Measurements from ENCODE around the gene TBC1D26.
"Not testable (repeated sequence)": the region's sequence is repeated elsewhere in the genome, so short reads cannot be mapped to it uniquely, and the experiment has no call there.

Gene TBC1D26

DNA sequence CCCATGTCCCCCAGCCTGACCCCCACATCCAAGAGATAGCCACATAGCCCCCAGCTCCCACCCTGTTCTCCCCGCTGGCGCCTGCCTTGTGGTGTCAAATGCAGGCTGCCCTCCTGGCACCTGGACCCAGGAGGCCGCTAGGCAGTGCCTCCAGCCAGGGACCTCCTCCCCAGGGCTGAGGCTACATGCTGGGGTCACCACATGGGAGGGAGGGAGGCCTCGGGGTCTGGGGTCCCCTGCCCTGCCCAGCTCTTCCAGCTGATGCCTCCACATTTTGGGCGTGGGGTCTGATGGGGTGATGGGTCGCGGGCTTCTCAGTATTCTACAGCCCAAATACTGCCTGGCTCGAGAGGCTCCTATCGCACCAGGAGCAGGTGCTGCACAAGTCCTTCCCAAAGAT, 9.5 kb downstream of the TBC1D26 start:
- Histone ChIP-seq H3K4me1 (ENCODE audit: insufficient read depth, insufficient read length) (no peaks in the 10 kb centered on the region), H3K27me3 (ENCODE audit: insufficient read depth, insufficient read length) (no peaks in the 10 kb centered on the region), H3K9ac (ENCODE audit: insufficient read length, low read depth) (no peak overlapping the region), H3K36me3 (ENCODE audit: insufficient read depth, insufficient read length, low read length) (no peaks in the 10 kb centered on the region), H3K4me3 (ENCODE audit: insufficient read length, low read depth) (no peak overlapping the region), H3K9me3 (ENCODE audit: insufficient read depth, low read length) (0 out of 2 replicates have a peak, but pooled peaks cover 2% of the 10 kb centered on the region)
- no peak for TF ChIP-seq YY1 (IDR thresholded peaks at IDR 0.05; ENCODE audit: insufficient read depth, insufficient read length)
- TF ChIP-seq SUZ12 (IDR thresholded peaks at IDR 0.05; ENCODE audit: extremely low read depth, insufficient read depth, insufficient read length) = no peak
- no peak for TF ChIP-seq ZNF274 (IDR thresholded peaks at IDR 0.05; ENCODE audit: low read depth, low read length)
- DNase-seq (ENCODE audit: low read depth, low spot score) = no peak

DNA sequence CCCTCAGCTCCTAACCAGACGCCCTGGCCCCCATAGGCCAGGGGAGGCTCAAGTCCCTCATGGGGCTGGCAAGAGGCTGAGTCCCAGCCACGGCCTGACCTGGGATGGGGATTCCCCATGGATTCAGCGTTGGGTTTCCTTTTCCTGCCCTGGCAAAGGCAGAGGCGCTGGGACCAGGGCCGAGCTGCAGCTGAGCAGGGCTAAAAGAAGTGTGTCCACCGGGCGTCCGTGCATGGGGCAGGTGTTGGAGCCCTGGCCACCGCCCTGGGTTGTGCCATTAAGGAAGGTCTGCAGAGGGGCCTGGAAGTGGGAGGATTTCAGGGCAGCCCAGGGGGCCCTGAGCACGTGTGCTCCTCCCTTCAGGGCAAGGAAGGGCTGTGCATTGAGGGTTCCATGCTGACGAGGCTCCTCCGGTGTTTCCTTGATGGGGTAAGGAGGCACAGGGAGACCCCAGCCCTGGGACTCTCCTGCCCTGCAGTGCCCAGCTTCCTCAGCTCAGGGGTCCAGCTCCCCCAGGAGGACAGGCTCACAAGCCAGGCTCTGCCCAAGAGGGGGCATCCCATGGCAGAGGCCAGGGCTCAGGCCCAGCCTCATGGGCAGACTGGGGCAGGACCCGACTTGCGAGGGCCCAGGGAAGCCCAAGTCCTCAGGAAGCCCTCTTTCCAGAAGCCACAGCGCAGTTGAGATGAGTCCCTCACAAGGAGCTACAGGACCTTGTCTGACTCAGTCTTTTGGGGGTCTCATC, 10.1 kb downstream of the TBC1D26 start:
- TF ChIP-seq YY1 (IDR thresholded peaks at IDR 0.05; ENCODE audit: insufficient read depth, insufficient read length) = no peak
- TF ChIP-seq ZNF274 (IDR thresholded peaks at IDR 0.05; ENCODE audit: low read depth, low read length) = no peak
- TF ChIP-seq SUZ12 (IDR thresholded peaks at IDR 0.05; ENCODE audit: extremely low read depth, insufficient read depth, insufficient read length) = no peak
- Histone ChIP-seq H3K4me1 (ENCODE audit: insufficient read depth, insufficient read length) (no peaks in the 10 kb centered on the region), H3K9me3 (ENCODE audit: insufficient read depth, low read length) (0 out of 2 replicates have a peak, but pooled peaks cover 4% of the 10 kb centered on the region), H3K36me3 (ENCODE audit: insufficient read depth, insufficient read length, low read length) (no peaks in the 10 kb centered on the region), H3K27me3 (ENCODE audit: insufficient read depth, insufficient read length) (no peaks in the 10 kb centered on the region), H3K9ac (ENCODE audit: insufficient read length, low read depth) (no peak overlapping the region), H3K4me3 (ENCODE audit: insufficient read length, low read depth) (no peak overlapping the region)
- no peak for DNase-seq (ENCODE audit: low read depth, low spot score)

DNA sequence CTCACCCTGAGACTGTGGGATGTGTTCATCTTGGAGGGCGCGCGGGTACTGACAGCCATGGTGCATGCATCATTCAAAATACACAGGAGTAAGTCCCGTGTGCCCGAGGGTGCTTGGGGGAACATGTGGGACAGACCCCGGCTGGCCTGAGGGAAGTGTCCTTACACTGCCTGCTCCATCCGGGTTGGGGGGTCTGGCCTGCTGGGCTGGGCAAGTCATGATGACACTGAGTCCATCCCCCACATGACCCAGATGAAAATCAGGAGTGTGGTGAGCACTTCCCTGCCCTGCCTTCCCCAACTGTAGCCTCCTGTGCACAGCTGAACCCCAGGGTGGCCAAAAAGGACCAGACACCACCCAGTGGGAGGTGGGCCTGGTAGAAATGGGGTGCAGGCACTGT, 10.8 kb downstream of the TBC1D26 start:
- no peak for DNase-seq (ENCODE audit: low read depth, low spot score)
- no peak overlapping the region for H3K9ac ChIP-seq (ENCODE audit: insufficient read length, low read depth)
- no peaks in the 10 kb centered on the region for H3K27me3 ChIP-seq (ENCODE audit: insufficient read depth, insufficient read length)
- 0 out of 2 replicates have a peak, but pooled peaks cover 4% of the 10 kb centered on the region for H3K9me3 ChIP-seq (ENCODE audit: insufficient read depth, low read length)
- H3K4me1 ChIP-seq (ENCODE audit: insufficient read depth, insufficient read length) = no peaks in the 10 kb centered on the region
- H3K36me3 ChIP-seq (ENCODE audit: insufficient read depth, insufficient read length, low read length) = no peaks in the 10 kb centered on the region
- TF ChIP-seq YY1 (IDR thresholded peaks at IDR 0.05; ENCODE audit: insufficient read depth, insufficient read length) (no peak), ZNF274 (IDR thresholded peaks at IDR 0.05; ENCODE audit: low read depth, low read length) (no peak), SUZ12 (IDR thresholded peaks at IDR 0.05; ENCODE audit: extremely low read depth, insufficient read depth, insufficient read length) (no peak)
- no peak overlapping the region for H3K4me3 ChIP-seq (ENCODE audit: insufficient read length, low read depth)

DNA sequence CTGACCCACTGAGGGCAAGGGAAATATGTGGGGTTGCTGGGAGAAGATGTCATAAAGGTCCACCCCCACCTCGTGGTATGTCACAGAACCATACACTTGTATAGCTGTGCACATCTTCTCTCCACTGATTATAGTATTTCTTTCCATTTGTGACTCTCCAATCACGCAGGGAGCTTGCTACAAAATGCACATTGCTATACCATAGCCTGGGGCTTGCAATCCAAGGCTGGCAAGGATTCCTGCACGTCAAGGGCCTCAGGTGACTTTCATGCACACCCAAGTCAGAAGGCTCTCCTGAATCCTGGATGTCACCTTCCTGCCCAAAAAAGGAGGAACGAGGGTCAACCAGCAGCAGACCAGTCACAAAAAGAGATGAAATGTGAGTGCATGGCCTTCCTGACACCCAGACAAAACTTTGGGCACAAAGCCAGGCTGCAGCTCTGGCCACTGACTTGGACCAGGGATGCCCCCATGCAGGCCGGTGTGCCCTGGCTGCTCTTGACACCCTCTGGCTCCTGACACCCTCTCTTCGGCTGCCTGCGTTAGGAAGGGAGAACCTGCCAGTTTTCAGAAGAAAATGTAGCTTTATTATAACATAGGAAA, 12.1 kb downstream of the TBC1D26 start:
- H3K4me1 ChIP-seq (ENCODE audit: insufficient read depth, insufficient read length) = no peaks in the 10 kb centered on the region
- H3K36me3 ChIP-seq (ENCODE audit: insufficient read depth, insufficient read length, low read length) = no peaks in the 10 kb centered on the region
- H3K27me3 ChIP-seq (ENCODE audit: insufficient read depth, insufficient read length) = no peaks in the 10 kb centered on the region
- 0 out of 2 replicates have a peak, but pooled peaks cover 4% of the 10 kb centered on the region for H3K9me3 ChIP-seq (ENCODE audit: insufficient read depth, low read length)
- no peak overlapping the region for H3K9ac ChIP-seq (ENCODE audit: insufficient read length, low read depth)
- TF ChIP-seq ZNF274 (IDR thresholded peaks at IDR 0.05; ENCODE audit: low read depth, low read length) = no peak
- TF ChIP-seq SUZ12 (IDR thresholded peaks at IDR 0.05; ENCODE audit: extremely low read depth, insufficient read depth, insufficient read length) = no peak
- no peak for TF ChIP-seq YY1 (IDR thresholded peaks at IDR 0.05; ENCODE audit: insufficient read depth, insufficient read length)
- no peak overlapping the region for H3K4me3 ChIP-seq (ENCODE audit: insufficient read length, low read depth)
- no peak for DNase-seq (ENCODE audit: low read depth, low spot score)

DNA sequence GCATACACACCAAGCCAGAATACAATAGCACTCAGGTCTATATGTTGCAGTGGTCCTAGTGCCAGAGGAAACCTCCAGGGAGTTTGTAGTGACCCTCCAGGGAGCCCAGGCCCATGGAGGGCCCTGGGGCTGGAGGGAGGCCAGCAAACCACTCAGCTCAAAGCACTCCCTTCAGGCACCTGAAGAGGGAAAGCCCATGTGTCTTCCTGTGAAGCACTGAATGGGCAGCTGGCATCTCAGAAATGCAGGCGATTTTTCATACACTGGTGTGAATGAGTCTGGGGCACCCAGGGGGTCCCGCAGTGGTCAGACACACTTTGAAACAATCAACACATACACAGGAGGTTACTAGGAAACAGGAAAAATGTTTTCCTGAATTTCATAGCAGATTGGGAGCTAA, 12.8 kb downstream of the TBC1D26 start:
- Histone ChIP-seq H3K36me3 (ENCODE audit: insufficient read depth, insufficient read length, low read length) (no peaks in the 10 kb centered on the region), H3K4me3 (ENCODE audit: insufficient read length, low read depth) (no peak overlapping the region), H3K9me3 (ENCODE audit: insufficient read depth, low read length) (0 out of 2 replicates have a peak, but pooled peaks cover 4% of the 10 kb centered on the region), H3K4me1 (ENCODE audit: insufficient read depth, insufficient read length) (no peaks in the 10 kb centered on the region), H3K9ac (ENCODE audit: insufficient read length, low read depth) (no peak overlapping the region), H3K27me3 (ENCODE audit: insufficient read depth, insufficient read length) (no peaks in the 10 kb centered on the region)
- no peak for TF ChIP-seq YY1 (IDR thresholded peaks at IDR 0.05; ENCODE audit: insufficient read depth, insufficient read length)
- no peak for TF ChIP-seq ZNF274 (IDR thresholded peaks at IDR 0.05; ENCODE audit: low read depth, low read length)
- no peak for TF ChIP-seq SUZ12 (IDR thresholded peaks at IDR 0.05; ENCODE audit: extremely low read depth, insufficient read depth, insufficient read length)
- DNase-seq (ENCODE audit: low read depth, low spot score) = no peak

DNA sequence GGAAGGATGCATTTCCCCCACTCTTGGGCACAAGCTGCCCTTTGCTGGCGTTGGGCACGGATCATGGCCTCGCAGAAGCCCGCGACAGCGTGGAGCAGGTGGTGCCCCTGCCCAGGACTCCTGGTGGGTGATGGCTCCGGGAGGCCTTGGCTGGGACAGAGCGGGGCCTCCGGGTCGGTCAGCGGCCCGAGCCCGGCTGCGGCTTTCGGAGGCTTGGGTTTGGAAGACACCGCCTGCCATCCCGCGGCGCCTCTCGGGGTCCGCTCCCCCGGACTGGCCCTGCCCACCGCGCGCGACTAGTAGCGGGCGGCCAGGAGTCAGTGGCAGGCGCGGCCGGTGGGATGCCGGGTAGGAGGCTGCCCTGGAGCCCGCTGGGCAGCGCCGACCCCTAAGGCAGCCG, 17.3 kb downstream of the TBC1D26 start:
- not testable (repeated sequence) for H3K27me3 ChIP-seq (ENCODE audit: insufficient read depth, insufficient read length); H3K9ac ChIP-seq (ENCODE audit: insufficient read length, low read depth); H3K4me1 ChIP-seq (ENCODE audit: insufficient read depth, insufficient read length); DNase-seq (ENCODE audit: low read depth, low spot score); H3K36me3 ChIP-seq (ENCODE audit: insufficient read depth, insufficient read length, low read length); H3K9me3 ChIP-seq (ENCODE audit: insufficient read depth, low read length); H3K4me3 ChIP-seq (ENCODE audit: insufficient read length, low read depth)

DNA sequence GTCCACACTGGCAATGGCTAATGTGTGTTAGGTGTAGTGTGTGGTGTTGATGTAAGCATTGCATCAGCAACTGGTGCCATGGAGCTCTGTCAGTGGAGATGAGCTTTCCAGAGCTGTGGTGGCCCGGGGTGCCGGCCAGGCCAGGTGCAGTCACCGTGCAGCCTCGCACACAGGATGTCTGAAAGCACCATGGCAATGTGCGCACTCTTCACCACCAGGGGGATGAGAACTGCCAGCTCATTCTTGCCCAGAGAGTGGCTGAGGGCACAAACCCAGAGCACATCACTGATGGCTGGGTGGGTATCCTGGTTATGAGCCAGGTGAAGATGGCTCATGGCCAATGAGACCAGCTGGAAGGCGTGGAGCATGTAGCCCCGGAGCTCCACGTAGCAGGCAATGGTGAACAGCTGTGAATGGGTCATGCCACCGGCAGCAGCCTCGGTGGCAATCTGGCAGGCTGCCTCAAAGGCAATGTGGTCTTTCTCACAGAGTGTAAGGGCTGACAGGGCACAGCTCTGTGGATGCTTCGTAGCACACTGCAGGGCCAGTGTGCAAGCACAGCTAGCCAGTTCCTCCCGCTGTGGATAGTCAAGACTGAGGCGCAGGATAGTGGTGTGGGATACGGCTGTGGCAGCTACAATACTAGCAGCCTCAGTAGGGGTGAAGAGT, 36.9 kb downstream of the TBC1D26 start:
- not testable (repeated sequence) for H3K4me3 ChIP-seq (ENCODE audit: insufficient read length, low read depth); H3K36me3 ChIP-seq (ENCODE audit: insufficient read depth, insufficient read length, low read length); H3K4me1 ChIP-seq (ENCODE audit: insufficient read depth, insufficient read length); H3K27me3 ChIP-seq (ENCODE audit: insufficient read depth, insufficient read length); DNase-seq (ENCODE audit: low read depth, low spot score); H3K9ac ChIP-seq (ENCODE audit: insufficient read length, low read depth); H3K9me3 ChIP-seq (ENCODE audit: insufficient read depth, low read length)

DNA sequence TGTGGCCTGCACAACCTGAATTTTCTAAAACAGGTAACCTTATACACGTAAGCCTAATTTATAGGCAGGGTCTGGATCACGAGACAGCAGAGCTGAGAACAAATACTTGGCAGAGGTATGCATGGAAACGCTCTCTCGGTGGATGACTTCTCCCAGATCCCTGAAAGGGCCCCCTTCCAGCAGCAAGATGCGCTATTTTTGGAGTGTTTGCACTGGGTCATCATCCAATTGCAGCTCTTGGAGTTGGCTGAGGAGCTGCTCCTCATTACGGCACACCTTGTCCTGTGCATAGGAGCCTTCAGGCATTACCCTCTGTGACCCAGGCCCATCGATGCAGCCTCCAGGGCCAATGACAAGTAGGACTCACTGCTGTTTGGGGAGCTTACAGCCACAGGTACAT, 38.6 kb downstream of the TBC1D26 start:
- H3K4me3 ChIP-seq (ENCODE audit: insufficient read length, low read depth); DNase-seq (ENCODE audit: low read depth, low spot score); H3K27me3 ChIP-seq (ENCODE audit: insufficient read depth, insufficient read length); H3K4me1 ChIP-seq (ENCODE audit: insufficient read depth, insufficient read length); H3K36me3 ChIP-seq (ENCODE audit: insufficient read depth, insufficient read length, low read length); H3K9me3 ChIP-seq (ENCODE audit: insufficient read depth, low read length); H3K9ac ChIP-seq (ENCODE audit: insufficient read length, low read depth): not testable (repeated sequence)
